Effector memory CD4-positive, alpha-beta T cell (primary cell): ENCODE measurements around the gene RNASEH1.

Source experiments
- DNase-seq, 3 donors: peaks; one replicate each; pipeline ENCODE4 v3.0.0-alpha.2; 2020
- H3K27ac ChIP-seq: 2 replicates; pipeline ENCODE4 v1.7.0; 2013; ENCODE audit warnings: mild to moderate bottlenecking, low read length, moderate library complexity; ENCODE audit not compliant: insufficient read depth, poor library complexity, severe bottlenecking
- H3K27me3 ChIP-seq: replicated peaks from 2 replicates; pipeline ENCODE4 v1.7.0; 2013; ENCODE audit warnings: mild to moderate bottlenecking, low read length; ENCODE audit not compliant: insufficient read depth, control insufficient read depth, poor library complexity, severe bottlenecking
- H3K36me3 ChIP-seq: 2 replicates; pipeline ENCODE4 v1.7.0; 2013; ENCODE audit warnings: mild to moderate bottlenecking, low read length, moderate library complexity; ENCODE audit not compliant: control insufficient read depth, insufficient read depth
- H3K4me1 ChIP-seq: 2 replicates; pipeline ENCODE4 v1.7.0; 2013; ENCODE audit warnings: low read length, mild to moderate bottlenecking; ENCODE audit not compliant: control insufficient read depth, insufficient read depth, poor library complexity, severe bottlenecking
- H3K4me3 ChIP-seq: 2 replicates; pipeline ENCODE4 v1.7.0; 2013; ENCODE audit warnings: low read length, low read depth, mild to moderate bottlenecking; ENCODE audit not compliant: insufficient read depth, poor library complexity, severe bottlenecking
- H3K9me3 ChIP-seq: 2 replicates; pipeline ENCODE4 v1.7.0; 2013; ENCODE audit warnings: mild to moderate bottlenecking, low read length, moderate library complexity; ENCODE audit not compliant: control insufficient read depth

Gene RNASEH1

DNA sequence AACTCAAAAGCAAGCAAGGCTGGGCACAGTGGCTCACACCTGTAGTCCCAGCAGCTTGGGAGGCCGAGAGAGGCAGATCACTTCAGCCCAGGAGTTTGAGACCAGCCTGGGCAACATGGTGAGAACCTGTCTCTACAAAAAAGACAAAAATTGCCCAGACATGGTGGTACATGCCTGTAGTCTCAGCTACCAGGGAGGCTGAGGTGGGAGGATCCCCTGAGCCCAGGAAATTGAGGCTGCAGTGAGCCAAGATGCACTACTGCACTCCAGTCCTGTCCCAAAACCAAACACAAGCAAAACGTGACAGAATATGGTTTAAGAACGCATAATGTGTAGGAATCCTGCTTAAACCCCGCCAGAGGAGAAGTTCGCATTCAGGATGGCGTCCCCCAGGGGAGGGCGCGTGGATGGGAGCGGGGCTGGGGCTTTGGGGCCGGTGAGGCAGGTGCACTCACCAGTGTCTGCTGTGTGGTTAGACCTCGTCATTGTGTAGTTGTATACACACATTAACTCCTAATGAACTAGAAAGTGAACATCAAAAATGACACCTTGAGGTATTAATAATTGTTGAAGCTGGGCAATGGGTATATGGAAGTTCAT lies 42.2 kb upstream of the RNASEH1 start:
- Histone ChIP-seq H3K4me3 (no peak overlapping the region), H3K27me3 (no peaks in the 10 kb centered on the region), H3K36me3 (no peaks in the 10 kb centered on the region), H3K9me3 (no peaks in the 10 kb centered on the region), H3K27ac (no peak overlapping the region), H3K4me1 (no peaks in the 10 kb centered on the region)
- DNase-seq, result no peak

- H3K9me3 ChIP-seq, result no peaks in the 10 kb centered on the region
These were observed 41.0 kb upstream of the RNASEH1 start for GRCh38 chr2:3598912-3599854.

DNA sequence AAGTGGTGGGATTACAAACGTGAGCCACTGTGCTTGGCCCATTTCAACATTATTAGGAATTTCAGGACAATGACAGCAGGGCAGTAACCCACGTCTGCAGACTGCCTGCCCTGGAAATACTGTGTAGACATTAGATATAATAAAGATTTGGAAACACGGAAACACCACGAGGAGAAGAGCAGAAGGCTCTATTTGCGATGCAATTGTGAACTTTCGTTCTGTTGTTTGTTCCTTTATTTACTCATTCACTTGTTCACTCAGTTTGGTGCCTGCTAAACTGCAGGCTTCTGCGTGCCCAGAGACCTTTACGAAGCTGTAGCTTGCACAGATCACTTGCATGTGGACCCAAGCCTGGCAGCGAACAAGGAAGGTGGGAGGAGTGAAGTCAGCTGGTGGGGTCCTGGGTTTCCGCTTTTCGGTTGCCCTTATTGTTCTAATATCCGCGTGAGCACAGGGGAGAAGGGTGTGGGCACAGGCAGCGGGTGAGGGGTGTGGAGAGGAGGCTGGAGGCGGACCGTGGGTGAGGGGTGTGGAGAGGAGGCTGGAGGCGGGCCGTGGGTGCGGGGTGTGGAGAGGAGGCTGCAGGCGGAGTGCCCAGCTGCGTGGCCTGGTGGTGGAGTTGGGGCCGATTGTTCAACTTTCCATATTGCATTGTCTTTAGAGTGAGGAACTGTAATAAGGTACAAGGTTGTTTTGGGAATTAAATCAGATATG lies 40.2 kb upstream of the RNASEH1 start:
- H3K36me3 ChIP-seq, result no peaks in the 10 kb centered on the region
- no peak for DNase-seq
- H3K9me3 ChIP-seq, result no peaks in the 10 kb centered on the region

More at GRCh38 chr2:3598912-3599854, 41.0 kb upstream of the RNASEH1 start:
- no peaks in the 10 kb centered on the region for H3K27me3 ChIP-seq
- no peaks in the 10 kb centered on the region for H3K36me3 ChIP-seq
- no peak for DNase-seq
- H3K4me3 ChIP-seq, result no peak overlapping the region
- H3K4me1 ChIP-seq, result no peaks in the 10 kb centered on the region
- H3K27ac ChIP-seq, result no peak overlapping the region

GRCh38 chr2:3597567-3597966 lies 39.4 kb upstream of the RNASEH1 start:
- no peaks in the 10 kb centered on the region for H3K4me1 ChIP-seq
- H3K27me3 ChIP-seq, result no peaks in the 10 kb centered on the region
- no peaks in the 10 kb centered on the region for H3K36me3 ChIP-seq
- H3K27ac ChIP-seq, result no peak overlapping the region
- no peak overlapping the region for H3K4me3 ChIP-seq
- DNase-seq, result no peak
- H3K9me3 ChIP-seq, result no peaks in the 10 kb centered on the region

More for the DNA sequence above, 40.2 kb upstream of the RNASEH1 start:
- H3K4me1 ChIP-seq, result no peaks in the 10 kb centered on the region
- no peak overlapping the region for H3K27ac ChIP-seq
- no peak overlapping the region for H3K4me3 ChIP-seq
- H3K27me3 ChIP-seq, result no peaks in the 10 kb centered on the region

- DNase-seq, result no peak
- Histone ChIP-seq H3K9me3 (no peaks in the 10 kb centered on the region), H3K36me3 (no peaks in the 10 kb centered on the region), H3K4me1 (no peaks in the 10 kb centered on the region), H3K27me3 (no peaks in the 10 kb centered on the region), H3K4me3 (no peak overlapping the region), H3K27ac (no peak overlapping the region)
These were observed 38.8 kb upstream of the RNASEH1 start for GRCh38 chr2:3596901-3597417.

DNA sequence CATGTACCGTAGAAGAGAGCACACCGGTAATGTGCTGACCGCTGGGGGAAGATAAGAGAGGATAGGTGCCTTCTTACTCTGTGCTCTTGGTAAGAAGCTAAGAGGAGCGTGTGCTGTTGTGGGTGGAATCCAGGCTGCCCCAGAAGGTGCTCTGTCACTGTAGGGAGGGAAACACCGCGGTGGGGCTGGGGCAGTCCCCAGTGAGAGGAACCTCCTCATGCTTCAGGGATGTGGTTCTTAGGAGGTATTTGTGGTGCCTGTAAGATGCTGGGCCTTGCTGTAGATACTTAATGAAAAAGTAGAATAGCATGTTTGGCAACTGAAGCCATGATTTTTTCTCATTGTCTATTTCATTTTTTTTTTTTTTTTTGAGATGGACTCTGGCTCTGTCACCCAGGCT lies 37.9 kb upstream of the RNASEH1 start:
- Histone ChIP-seq H3K36me3 (no peaks in the 10 kb centered on the region), H3K27ac (no peak overlapping the region), H3K9me3 (no peaks in the 10 kb centered on the region), H3K4me3 (no peak overlapping the region), H3K27me3 (no peaks in the 10 kb centered on the region), H3K4me1 (no peaks in the 10 kb centered on the region)
- no peak for DNase-seq

DNA sequence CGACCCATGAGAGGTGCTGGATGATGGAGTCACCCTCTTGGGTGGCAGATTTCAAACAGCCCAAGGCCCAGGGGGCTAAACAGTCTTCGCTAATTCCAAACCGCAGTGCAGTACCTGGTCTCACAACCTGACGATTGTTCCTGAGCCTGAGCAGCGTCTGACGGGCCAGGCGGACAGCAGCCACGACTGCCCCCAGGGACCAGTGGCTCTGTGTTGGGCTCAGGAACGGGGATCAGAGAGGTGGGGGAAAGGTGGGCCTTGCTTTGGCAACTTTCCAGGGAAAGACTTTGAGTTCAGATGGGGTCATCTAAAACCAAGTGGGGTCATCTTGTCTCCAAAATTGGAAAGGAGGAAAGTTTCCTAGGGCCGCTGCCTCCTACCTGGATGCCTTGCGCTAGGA lies 37.3 kb upstream of the RNASEH1 start:
- DNase-seq, result no peak
- no peaks in the 10 kb centered on the region for H3K27me3 ChIP-seq
- no peaks in the 10 kb centered on the region for H3K9me3 ChIP-seq
- H3K4me1 ChIP-seq, result no peaks in the 10 kb centered on the region
- H3K4me3 ChIP-seq, result no peak overlapping the region
- H3K36me3 ChIP-seq, result no peaks in the 10 kb centered on the region
- H3K27ac ChIP-seq, result no peak overlapping the region

DNA sequence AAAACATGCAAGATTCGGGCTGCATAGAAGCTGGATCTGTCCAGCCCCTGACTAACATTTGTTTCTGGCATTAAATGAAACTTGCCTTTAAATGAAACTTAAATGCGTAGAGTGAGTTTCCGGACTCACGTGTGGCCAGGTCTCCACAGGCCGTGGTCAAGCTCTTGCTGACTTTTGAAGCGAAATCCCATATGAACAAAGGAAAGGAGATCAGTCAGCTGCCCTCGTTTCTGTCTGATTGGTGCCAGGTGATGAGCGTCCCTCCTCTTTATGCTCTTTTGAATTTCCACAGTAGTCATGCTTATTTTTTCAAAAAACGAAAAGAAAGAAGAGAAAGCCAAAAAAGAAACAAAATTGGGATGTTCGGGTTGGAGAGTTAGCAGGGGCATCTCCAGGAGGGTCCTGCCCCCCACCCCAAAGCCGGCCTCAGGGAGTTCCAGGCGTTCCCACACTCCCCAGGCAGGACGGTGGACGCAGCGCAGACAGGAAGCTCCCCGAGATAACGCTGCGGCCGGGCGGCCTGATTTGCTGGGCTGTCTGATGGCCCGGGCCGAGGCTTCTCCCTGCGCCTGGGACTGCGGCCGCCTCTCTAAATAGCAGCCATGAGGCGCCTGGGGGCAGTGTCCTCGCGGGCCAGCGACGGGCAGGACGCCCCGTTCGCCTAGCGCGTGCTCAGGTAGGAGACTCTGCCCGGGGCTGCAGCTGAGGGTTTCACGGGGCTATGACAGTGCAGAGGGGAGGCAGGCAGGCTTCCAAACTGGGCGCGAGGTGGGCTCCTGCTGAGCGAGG lies 36.6 kb upstream of the RNASEH1 start, which contains the start of gene COLEC11:
TSS of gene COLEC11 (plus strand) at position 620 of the 789 bp plus-strand sequence. CDS start 9,229 bp downstream, outside the sequence.
- H3K27me3 ChIP-seq, result no peaks in the 10 kb centered on the region
- no peak for DNase-seq
- H3K36me3 ChIP-seq, result no peaks in the 10 kb centered on the region
- no peak within 1 kb of the TSS for H3K4me3 ChIP-seq
- no peaks in the 10 kb centered on the region for H3K9me3 ChIP-seq
- no peaks in the 10 kb centered on the region for H3K4me1 ChIP-seq
- no peak within 1 kb of the TSS for H3K27ac ChIP-seq

DNA sequence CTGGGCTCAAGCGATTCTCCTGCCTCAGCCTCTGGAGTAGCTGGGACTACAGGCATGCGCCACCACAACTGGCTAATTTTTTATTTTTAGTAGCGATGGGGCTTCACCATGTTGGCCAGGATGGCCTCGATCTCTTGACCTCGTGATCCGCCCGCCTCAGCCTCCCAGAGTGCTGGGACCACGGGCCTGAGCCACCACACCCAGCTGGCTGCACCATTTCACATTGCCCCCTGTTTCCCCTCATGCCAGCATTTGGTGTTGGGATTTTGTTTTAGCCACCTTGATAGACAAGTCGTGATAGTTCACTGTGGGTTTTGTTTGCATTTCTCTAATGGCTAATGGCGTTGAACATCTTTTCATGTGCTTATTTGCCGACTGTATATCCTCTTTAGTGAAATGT lies 31.0 kb upstream of the RNASEH1 start:
- no peak for DNase-seq
- no peaks in the 10 kb centered on the region for H3K9me3 ChIP-seq
- no peak overlapping the region for H3K4me3 ChIP-seq
- no peak overlapping the region for H3K27ac ChIP-seq
- peaks cover 14% of the 10 kb centered on the region for H3K36me3 ChIP-seq
- no peaks in the 10 kb centered on the region for H3K4me1 ChIP-seq
- no peaks in the 10 kb centered on the region for H3K27me3 ChIP-seq
